H1 (cell line): Measurements from ENCODE around the gene H1-8. TPM values are rescaled to one million over a fixed set of nuclear protein-coding genes. Genes with fewer than 3 reads are reported as not detected.

Source experiments
- CTCF ChIA-PET: fragments of 300-600 bp; sonication (Branson Sonifier 250); formaldehyde crosslinking; loops from one replicate; lab custom pipeline; 2021; ENCODE audit not compliant: partially characterized antibody; lab: Charles Lee
- POLR2A ChIA-PET: fragments of 300-600 bp; sonication (Branson Sonifier 250); formaldehyde crosslinking; loops from one replicate; lab custom pipeline; 2021; ENCODE audit warnings: inconsistent platforms; ENCODE audit not compliant: partially characterized antibody; lab: Charles Lee
- DNase-seq, 2 experiments: peaks; one replicate each; pipeline versions ENCODE4 v3.0.0 to v3.0.0-alpha.2; 2010 to 2022; ENCODE audit warnings: low spot score in 2 of 2, low read depth in 1 of 2, mixed read lengths in 1 of 2
- FAIRE-seq: peaks from 2 replicates; lab custom pipeline; 2011; peaks lifted over from hg19 to GRCh38; lab: Jason Lieb, UNC
- H2AFZ ChIP-seq: 2 replicates; pipeline ENCODE4 v1.8.1; 2012; ENCODE audit warnings: low read length, inconsistent platforms
- H2AK5ac ChIP-seq: 2 replicates; pipeline ENCODE4 v1.6.1; 2013; ENCODE audit warnings: low read depth, low read length
- H2BK120ac ChIP-seq: replicated peaks from 2 replicates; pipeline ENCODE3; 2013; ENCODE audit warnings: low read depth, low read length, inconsistent platforms
- H2BK12ac ChIP-seq: 2 replicates; pipeline ENCODE4 v1.6.1; 2013; ENCODE audit warnings: low read depth, low read length
- H2BK15ac ChIP-seq: 2 replicates; pipeline ENCODE4 v1.6.1; 2013; ENCODE audit warnings: low read length
- H2BK20ac ChIP-seq: 2 replicates; pipeline ENCODE4 v1.6.1; 2013; ENCODE audit warnings: low read length
- H2BK5ac ChIP-seq: 2 replicates; pipeline ENCODE4 v1.6.1; 2013; ENCODE audit warnings: low read depth, low read length
- H3K14ac ChIP-seq: 2 replicates; pipeline ENCODE4 v1.6.1; 2013; ENCODE audit warnings: inconsistent platforms; ENCODE audit not compliant: insufficient read length
- H3K18ac ChIP-seq: 2 replicates; pipeline ENCODE4 v1.6.1; 2013; ENCODE audit warnings: low read length; ENCODE audit errors: extremely low read depth
- H3K23ac ChIP-seq: 2 replicates; pipeline ENCODE4 v1.6.1; 2013; ENCODE audit warnings: inconsistent platforms; ENCODE audit not compliant: insufficient read length
- H3K23me2 ChIP-seq: 2 replicates; pipeline ENCODE4 v1.6.1; 2013; ENCODE audit warnings: low read depth, low read length
- H3K27ac ChIP-seq: 2 replicates; pipeline ENCODE4 v1.6.1; 2011; ENCODE audit warnings: low read depth, low read length, inconsistent platforms
- H3K27me3 ChIP-seq, 4 experiments: replicated peaks in 1 of 4; 1 replicate in 1 of 4; 2 replicates in 3 of 4; pipeline versions ENCODE4 v1.6.1 to v1.8.1; 2011 to 2013; ENCODE audit warnings: low read length in 3 of 4, mild to moderate bottlenecking in 3 of 4, inconsistent platforms in 2 of 4, mixed read lengths in 2 of 4, moderate library complexity in 1 of 4; ENCODE audit not compliant: control insufficient read depth in 3 of 4, insufficient read depth in 3 of 4; ENCODE audit errors: extremely low read depth in 1 of 4
- H3K36me3 ChIP-seq, 4 experiments: 2 replicates each; pipeline versions ENCODE4 v1.6.1 to v1.8.1; 2011 to 2013; ENCODE audit warnings: mild to moderate bottlenecking in 4 of 4, low read length in 3 of 4, moderate library complexity in 2 of 4, control low read depth in 1 of 4, inconsistent platforms in 1 of 4; ENCODE audit not compliant: insufficient read depth in 4 of 4, control insufficient read depth in 2 of 4
- H3K4ac ChIP-seq: replicated peaks from 2 replicates; pipeline ENCODE3; 2013; ENCODE audit warnings: low read length, low read depth, mixed read lengths, inconsistent platforms; ENCODE audit not compliant: insufficient read length
- H3K4me1 ChIP-seq, 4 experiments: replicated peaks in 1 of 4; 1 replicate in 1 of 4; 2 replicates in 3 of 4; pipeline versions ENCODE4 v1.6.1 to v1.8.1; 2011 to 2013; ENCODE audit warnings: low read length in 3 of 4, inconsistent platforms in 2 of 4, mixed read lengths in 1 of 4; ENCODE audit not compliant: insufficient read depth in 4 of 4, control insufficient read depth in 3 of 4
- H3K4me2 ChIP-seq, 2 experiments: 2 replicates each; pipeline versions ENCODE4 v1.6.1 to v1.8.1; 2011 to 2013; ENCODE audit warnings: low read depth in 2 of 2, low read length in 2 of 2, control low read depth in 1 of 2, inconsistent platforms in 1 of 2, mild to moderate bottlenecking in 1 of 2; ENCODE audit not compliant: insufficient read depth in 1 of 2
- H3K4me3 ChIP-seq, 4 experiments: fragments of 200-600, 300-600 bp in 1 of 4; sonication (generic), shearing (Covaris generic), sonication (Bioruptor Twin) in 1 of 4; 2 replicates each; pipeline versions ENCODE4 v1.5.1 to v1.8.1; 2011 to 2016; ENCODE audit warnings: low read length in 4 of 4, low read depth in 3 of 4, control low read depth in 2 of 4, inconsistent platforms in 2 of 4, mild to moderate bottlenecking in 2 of 4, mixed read lengths in 1 of 4, moderate library complexity in 1 of 4; ENCODE audit not compliant: insufficient read depth in 2 of 4; ENCODE audit errors: extremely low read depth in 1 of 4
- H3K56ac ChIP-seq: replicated peaks from 2 replicates; pipeline ENCODE3; 2013; ENCODE audit warnings: low read depth, mild to moderate bottlenecking, mixed read lengths, low read length, inconsistent platforms; ENCODE audit not compliant: insufficient read length
- H3K79me1 ChIP-seq: 2 replicates; pipeline ENCODE4 v1.6.1; 2013; ENCODE audit warnings: low read depth, low read length, control low read depth
- H3K79me2 ChIP-seq, 2 experiments: 2 replicates each; pipeline versions ENCODE4 v1.6.1 to v1.8.1; 2012 to 2013; ENCODE audit warnings: low read length in 2 of 2, mild to moderate bottlenecking in 2 of 2, inconsistent platforms in 1 of 2; ENCODE audit not compliant: insufficient read depth in 2 of 2, control insufficient read depth in 1 of 2
- H3K9ac ChIP-seq, 4 experiments: replicated peaks in 1 of 4; 1 replicate in 1 of 4; 2 replicates in 3 of 4; pipeline versions ENCODE4 v1.6.1 to v1.8.1; 2011 to 2013; ENCODE audit warnings: low read depth in 3 of 4, low read length in 3 of 4, control low read depth in 2 of 4, mild to moderate bottlenecking in 2 of 4, moderate library complexity in 2 of 4, inconsistent platforms in 1 of 4; ENCODE audit errors: extremely low read depth in 1 of 4
- H3K9me3 ChIP-seq, 2 experiments: 2 replicates each; pipeline versions ENCODE4 v1.6.1 to v1.8.1; 2012 to 2013; ENCODE audit warnings: mild to moderate bottlenecking in 2 of 2, moderate library complexity in 2 of 2, control low read depth in 1 of 2, inconsistent platforms in 1 of 2, low read depth in 1 of 2, low read length in 1 of 2, mixed read lengths in 1 of 2; ENCODE audit not compliant: insufficient read depth in 2 of 2
- H4K20me1 ChIP-seq, 2 experiments: replicated peaks in 1 of 2; 2 replicates each; pipeline versions ENCODE3 to v1.8.1; 2011 to 2013; ENCODE audit warnings: inconsistent platforms in 2 of 2, low read length in 2 of 2, mild to moderate bottlenecking in 1 of 2; ENCODE audit not compliant: insufficient read depth in 2 of 2, control insufficient read depth in 1 of 2
- H4K5ac ChIP-seq: 2 replicates; pipeline ENCODE4 v1.6.1; 2013; ENCODE audit warnings: low read length, low read depth, mixed read lengths, inconsistent platforms; ENCODE audit not compliant: insufficient read length
- H4K8ac ChIP-seq: 2 replicates; pipeline ENCODE4 v1.8.0; 2013; ENCODE audit warnings: mild to moderate bottlenecking, moderate library complexity, low read length, inconsistent platforms; ENCODE audit not compliant: insufficient read depth; ENCODE audit errors: extremely low read depth
- H4K91ac ChIP-seq: replicated peaks from 2 replicates; pipeline ENCODE3; 2013; ENCODE audit warnings: low read length, mixed read lengths, inconsistent platforms; ENCODE audit not compliant: insufficient read length
- BRCA1 ChIP-seq: IDR thresholded peaks from 2 replicates; pipeline ENCODE4 v1.6.1; 2012; ENCODE audit warnings: low read depth, low read length, improper control_type of control experiment
- CTBP2 ChIP-seq: IDR thresholded peaks from 2 replicates; pipeline ENCODE4 v1.7.0; 2011; ENCODE audit warnings: borderline replicate concordance, mild to moderate bottlenecking, moderate library complexity, mixed read lengths, low read length; ENCODE audit not compliant: insufficient read depth, insufficient read length
- EP300 ChIP-seq, 2 experiments: IDR thresholded peaks; 1 replicate in 1 of 2; 2 replicates in 1 of 2; pipeline ENCODE4 v1.6.1; 2011 to 2012; ENCODE audit warnings: low read depth in 2 of 2, low read length in 2 of 2, mild to moderate bottlenecking in 2 of 2, borderline replicate concordance in 1 of 2, inconsistent platforms in 1 of 2, moderate library complexity in 1 of 2
- HDAC6 ChIP-seq: IDR thresholded peaks from one replicate; pipeline ENCODE4 v1.7.1; 2012; ENCODE audit warnings: low read depth, mild to moderate bottlenecking, inconsistent platforms, low read length, moderate library complexity
- JUN ChIP-seq: IDR thresholded peaks from 2 replicates; pipeline ENCODE4 v1.6.1; 2011; ENCODE audit warnings: low read depth, mild to moderate bottlenecking, improper control_type of control experiment, low read length
- RAD21 ChIP-seq, 2 experiments: IDR thresholded peaks in 1 of 2; conservative IDR thresholded peaks in 1 of 2; 2 replicates each; pipeline ENCODE4 v1.6.1; 2011; ENCODE audit warnings: low read depth in 2 of 2, low read length in 2 of 2, improper control_type of control experiment in 1 of 2, inconsistent platforms in 1 of 2, mild to moderate bottlenecking in 1 of 2, moderate library complexity in 1 of 2
- RBBP5 ChIP-seq: IDR thresholded peaks from 2 replicates; pipeline ENCODE4 v1.7.1; 2012; ENCODE audit warnings: low read depth, mild to moderate bottlenecking, inconsistent platforms, low read length, moderate library complexity, borderline replicate concordance
- SIN3A ChIP-seq, 2 experiments: IDR thresholded peaks in 1 of 2; conservative IDR thresholded peaks in 1 of 2; 2 replicates each; pipeline ENCODE4 v1.6.1; 2011 to 2012; ENCODE audit warnings: low read length in 2 of 2, improper control_type of control experiment in 1 of 2, low read depth in 1 of 2, mild to moderate bottlenecking in 1 of 2
- SP1 ChIP-seq: IDR thresholded peaks from 2 replicates; pipeline ENCODE4 v1.6.1; 2011; ENCODE audit warnings: low read depth, low read length
- SP4 ChIP-seq: IDR thresholded peaks from 2 replicates; pipeline ENCODE4 v1.6.1; 2012; ENCODE audit warnings: low read length, inconsistent platforms
- TCF12 ChIP-seq: IDR thresholded peaks from 2 replicates; pipeline ENCODE4 v1.6.1; 2011; ENCODE audit warnings: low read depth, mild to moderate bottlenecking, low read length
- TEAD4 ChIP-seq: IDR thresholded peaks from 2 replicates; pipeline ENCODE4 v1.6.1; 2012; ENCODE audit warnings: low read depth, low read length, inconsistent platforms, mixed read lengths
- WGBS, 2 experiments: shearing (Covaris generic) in 1 of 2; methylation state at CpG; one replicate each; pipeline versions ENCODE4 v1.1.6 to v1.1.7; 2013 to 2015; ENCODE audit warnings: low lambda C conversion rate in 2 of 2, mixed read lengths in 2 of 2, inconsistent platforms in 1 of 2, low coverage in 1 of 2, missing lambda C conversion rate in 1 of 2; ENCODE audit not compliant: insufficient replicate concordance in 2 of 2, insufficient coverage in 1 of 2, insufficient read length in 1 of 2; ENCODE audit errors: extremely low coverage in 1 of 2, missing lambda C conversion rate in 1 of 2; 5-methylcytosine and 5-hydroxymethylcytosine counted together
- polyA plus RNA-seq, 7 experiments: library from polyadenylated mRNA; depleted of rRNA in 3 of 7; stranded (reverse) in 5 of 7; unstranded in 2 of 7; fragments of >200 nt in 5 of 7; fragments of 200-250 nt in 2 of 7; gene quantifications; 1 replicate in 5 of 7; 2 replicates in 1 of 7; 4 replicates in 1 of 7; pipeline versions ENCODE4 v1.2.1 to v1.2.3, GENCODE V29; 2011 to 2013; ENCODE audit warnings: missing spikeins in 2 of 7, mixed read lengths in 2 of 7
- total RNA-seq: library from RNA; stranded (reverse); fragmentation: NEBNext Ultra II Directional; extraction: Animal tissue kit (Norgen Biotek cat#: 25700); gene quantifications from 2 replicates; pipeline ENCODE4 v1.2.1, GENCODE V29; 2021
- TF ChIP-seq, protein P1 (sequence below): IDR thresholded peaks from 2 replicates; pipeline ENCODE4 v1.6.1; 2011; ENCODE audit warnings: low read length, improper control_type of control experiment

The H1-8 gene
- total and polyA plus RNA-seq, 2 of the 8 experiments (the other 6 are each of a cell fraction or from before 2014, with no cell fraction given), result not detected

DNA sequence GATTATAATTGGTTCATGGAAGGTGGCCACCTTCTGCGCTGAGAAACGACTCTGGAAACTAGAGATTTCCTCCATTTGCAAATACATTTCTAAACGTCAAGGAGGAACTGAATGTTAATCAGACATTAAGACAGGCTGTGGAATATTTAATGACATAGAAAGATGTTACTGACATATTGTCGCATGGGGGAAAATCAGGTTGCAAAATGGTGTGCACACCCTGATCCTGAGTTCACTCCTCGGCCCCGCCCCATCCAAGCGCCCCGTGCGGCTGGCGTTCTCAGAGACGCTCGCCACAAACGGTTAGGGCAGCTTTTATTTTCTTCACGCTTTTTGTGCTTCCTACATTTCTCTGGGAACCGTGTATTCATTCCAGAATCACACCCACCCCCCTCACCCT lies 10.7 kb downstream of the H1-8 start:
- Histone ChIP-seq H3K36me3 (no peaks in the 10 kb centered on the region), H3K14ac (no peak overlapping the region), H4K91ac (no peak overlapping the region), H2BK120ac (no peak overlapping the region), H3K56ac (no peak overlapping the region), H4K8ac (no peak overlapping the region), H3K27ac (no peak overlapping the region), H3K79me2 (no peaks in the 10 kb centered on the region), H3K79me1 (no peaks in the 10 kb centered on the region), H2AFZ (no peak overlapping the region), H3K23me2 (no peaks in the 10 kb centered on the region; the same call in 1 of the 2 replicates), H3K9me3 (no peaks in the 10 kb centered on the region), H2BK15ac (no peak overlapping the region), H3K18ac (no peak overlapping the region), H3K23ac (no peak overlapping the region), H3K4me3 (no peak overlapping the region), H3K27me3 (no peaks in the 10 kb centered on the region; a peak in 1 of 7 replicates), H3K4ac (no peak overlapping the region), H2BK5ac (no peak overlapping the region), H3K4me1 (peaks cover 3 to 22% (median 11%) of the 10 kb centered on the region in 4 experiments), H2AK5ac (no peak overlapping the region), H2BK12ac (no peak overlapping the region), H2BK20ac (no peak overlapping the region), H4K20me1 (peaks cover 0 to 1% of the 10 kb centered on the region in 2 experiments), H4K5ac (no peak overlapping the region), H3K9ac (no peak overlapping the region), H3K4me2 (no peak overlapping the region)
- FAIRE-seq, result no peak
- no peak for TF ChIP-seq CTBP2
- TF ChIP-seq SP4, result no peak
- TF ChIP-seq TEAD4, result no peak
- no peak for TF ChIP-seq TCF12
- no peak for TF ChIP-seq SP1
- no peak for TF ChIP-seq HDAC6
- no peak for TF ChIP-seq SIN3A (conservative IDR thresholded peaks at IDR 0.05 in 1 of 2, IDR thresholded peaks at IDR 0.05 in 1 of 2; ENCODE audit: low read depth in 1 of 2, low read length in 2 of 2)
- no peak for TF ChIP-seq RAD21 (IDR thresholded peaks at IDR 0.05 in 1 of 2, conservative IDR thresholded peaks at IDR 0.05 in 1 of 2; ENCODE audit: low read depth in 2 of 2, low read length in 2 of 2)
- TF ChIP-seq, protein P1, sequence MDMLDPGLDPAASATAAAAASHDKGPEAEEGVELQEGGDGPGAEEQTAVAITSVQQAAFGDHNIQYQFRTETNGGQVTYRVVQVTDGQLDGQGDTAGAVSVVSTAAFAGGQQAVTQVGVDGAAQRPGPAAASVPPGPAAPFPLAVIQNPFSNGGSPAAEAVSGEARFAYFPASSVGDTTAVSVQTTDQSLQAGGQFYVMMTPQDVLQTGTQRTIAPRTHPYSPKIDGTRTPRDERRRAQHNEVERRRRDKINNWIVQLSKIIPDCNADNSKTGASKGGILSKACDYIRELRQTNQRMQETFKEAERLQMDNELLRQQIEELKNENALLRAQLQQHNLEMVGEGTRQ, result no peak
- TF ChIP-seq JUN, result no peak
- TF ChIP-seq EP300 (IDR thresholded peaks at IDR 0.05; ENCODE audit: borderline replicate concordance in 1 of 2, low read depth in 2 of 2, low read length in 2 of 2), result no peak
- no peak for TF ChIP-seq BRCA1
- TF ChIP-seq RBBP5, result no peak
- POLR2A ChIA-PET, result no interaction called here
- 94% methylated on average over 15 of the region's 15 CpGs; no CpG with 5 or more reads in 1 of the 2 experiments for WGBS, 2 experiments
- DNase-seq, result no peak
- CTCF ChIA-PET, result interaction anchor here (0.8 to 11.3 kb wide), 9 partner anchors 8 to 187 kb away, joined by 3 to 93 read pairs (median 5); partner anchors contain the start of genes H1-8 and RHO
